Lung (tissue), 12 donors: ENCODE results near the gene TRIOBP. TPM values are rescaled to one million over a fixed set of nuclear protein-coding genes. Genes with fewer than 3 reads are reported as not detected.

Source experiments
- ATAC-seq: fragments of 200-7000 bp; cut with Tn5 transposase; one replicate; pipeline ENCODE4 v1.9.1; 2020; ENCODE audit warnings: moderate number of reproducible peaks; ENCODE audit not compliant: insufficient read depth, low FRiP score
- DNase-seq, 3 donors: peaks; one replicate each; pipeline ENCODE4 v3.0.0-alpha.2; 2013 to 2017
- H3K27ac ChIP-seq, 2 donors: one replicate each; pipeline ENCODE4 v1.5.1; 2013; ENCODE audit warnings: mild to moderate bottlenecking in 2 of 2, moderate library complexity in 2 of 2, control low read depth in 1 of 2, inconsistent platforms in 1 of 2, low read depth in 1 of 2, low read length in 1 of 2
- H3K27me3 ChIP-seq, 3 donors: one replicate each; pipeline ENCODE4 v1.5.1; 2013; ENCODE audit warnings: low read length in 2 of 3; ENCODE audit not compliant: control insufficient read depth in 3 of 3, insufficient read depth in 3 of 3
- H3K36me3 ChIP-seq, 4 donors: one replicate each; pipeline ENCODE4 v1.5.1; 2013; ENCODE audit warnings: low read length in 4 of 4, mild to moderate bottlenecking in 1 of 4, moderate library complexity in 1 of 4; ENCODE audit not compliant: control insufficient read depth in 4 of 4, insufficient read depth in 4 of 4
- H3K4me1 ChIP-seq, 5 donors: one replicate each; pipeline ENCODE4 v1.5.1; 2013; ENCODE audit warnings: low read length in 5 of 5, mild to moderate bottlenecking in 2 of 5, moderate library complexity in 1 of 5; ENCODE audit not compliant: control insufficient read depth in 5 of 5, insufficient read depth in 5 of 5
- H3K4me3 ChIP-seq: one replicate; pipeline ENCODE4 v1.5.1; 2013; ENCODE audit warnings: mild to moderate bottlenecking, control low read depth, moderate library complexity
- H3K9ac ChIP-seq, 2 donors: one replicate each; pipeline ENCODE4 v1.5.1; 2013; ENCODE audit warnings: low read length in 2 of 2, control low read depth in 1 of 2; ENCODE audit not compliant: insufficient read depth in 1 of 2
- H3K9me3 ChIP-seq, 4 donors: one replicate each; pipeline ENCODE4 v1.5.1; 2013; ENCODE audit warnings: low read length in 3 of 4, mild to moderate bottlenecking in 1 of 4, moderate library complexity in 1 of 4; ENCODE audit not compliant: control insufficient read depth in 4 of 4, insufficient read depth in 3 of 4
- CTCF ChIP-seq: IDR thresholded peaks from 2 replicates; pipeline ENCODE4 v1.5.1; 2012; ENCODE audit warnings: mild to moderate bottlenecking; ENCODE audit errors: control extremely low read depth, extremely low read depth
- WGBS, 2 donors: extraction: QIAGEN DNeasy Blood & Tissue Kit; methylation state at CpG; one replicate each; pipeline ENCODE4 v1.1.7; 2013; 5-methylcytosine and 5-hydroxymethylcytosine counted together
- polyA plus RNA-seq, 2 donors: library from polyadenylated mRNA; stranded (reverse); fragments of 200-250 nt; gene quantifications; one replicate each; pipeline ENCODE4 v1.2.1, GENCODE V29; 2013
- total RNA-seq, 2 donors: library from RNA; depleted of rRNA in 1 of 2; stranded (reverse); fragments of >200 nt in 1 of 2; gene quantifications; one replicate each; pipeline ENCODE4 v1.2.1, GENCODE V29; 2014 to 2021
- donor health status: control.
- donor health status: control.
- donor health status: Bipolar disorder and iron deficiency.
- donor health status: healthy.
- donor health status: DM: yes; HTN: yes; CAD: no.

TRIOBP gene
- total and polyA plus RNA-seq, 4 donors: 37.1 to 105 (median 85.0) TPM

GRCh38 chr22:37811867-37812266 is 115.0 kb downstream of the TRIOBP start:
- 95 to 98% methylated on average over 2 of the region's 2 CpGs for WGBS, 2 donors
- no peak for ATAC-seq

GRCh38 chr22:37812869-37813678 is 116.2 kb downstream of the TRIOBP start:
- Histone ChIP-seq H3K9ac (no peak overlapping the region), H3K9me3 (no peaks in the 10 kb centered on the region), H3K27me3 (peaks cover 0 to under 1% (median 0%) of the 10 kb centered on the region in 3 donors), H3K4me3 (no peak overlapping the region), H3K4me1 (peaks cover 0 to 19% (median 8%) of the 10 kb centered on the region in 5 donors), H3K27ac (no peak overlapping the region), H3K36me3 (peaks cover 0 to 10% (median 1%) of the 10 kb centered on the region in 4 donors)
- no peak for TF ChIP-seq CTCF
- WGBS, 2 donors: 95 to 97% methylated on average over 27 of the region's 27 CpGs
- ATAC-seq: no peak
- no peak for DNase-seq

More at GRCh38 chr22:37811867-37812266, 115.0 kb downstream of the TRIOBP start:
- H3K27me3 ChIP-seq: no peaks in the 10 kb centered on the region
- H3K4me3 ChIP-seq: no peak overlapping the region
- no peaks in the 10 kb centered on the region for H3K9me3 ChIP-seq
- no peak overlapping the region for H3K27ac ChIP-seq
- H3K4me1 ChIP-seq: peaks cover 0 to 14% (median 4%) of the 10 kb centered on the region in 5 donors
- no peak overlapping the region for H3K9ac ChIP-seq
- H3K36me3 ChIP-seq: peaks cover 0 to 10% (median 1%) of the 10 kb centered on the region in 4 donors
- no peak for TF ChIP-seq CTCF
- no peak for DNase-seq

GRCh38 chr22:37815593-37815992 is 118.7 kb downstream of the TRIOBP start:
- no peak for ATAC-seq
- H3K4me3 ChIP-seq: no peak overlapping the region
- no peak overlapping the region for H3K9ac ChIP-seq
- H3K9me3 ChIP-seq: no peaks in the 10 kb centered on the region
- H3K36me3 ChIP-seq: peaks cover 0 to 8% (median 1%) of the 10 kb centered on the region in 4 donors
- H3K27ac ChIP-seq: no peak overlapping the region
- peaks cover 0 to 17% (median 11%) of the 10 kb centered on the region in 5 donors for H3K4me1 ChIP-seq
- peaks cover 0 to 18% (median 16%) of the 10 kb centered on the region in 3 donors for H3K27me3 ChIP-seq
- DNase-seq: no peak
- TF ChIP-seq CTCF: no peak
- 92 to 94% methylated on average over 12 of the region's 12 CpGs for WGBS, 2 donors
